Endothelial cell of umbilical vein (primary cell): ENCODE results near the gene C12orf57. TPM values are rescaled to one million over a fixed set of nuclear protein-coding genes. Genes with fewer than 3 reads are reported as not detected.

Experiments used
- BruUV-seq: library from RNA; stranded (reverse); fragments of 400-500 nt; replicated peaks from 2 replicates; lab custom pipeline; 2021; lab: Mats Ljungman, UMichigan
- CTCF ChIA-PET: fragments of 300-600, 350-600 bp; sonication (Branson Sonifier 250); formaldehyde crosslinking; loops from one replicate; lab custom pipeline; 2021; ENCODE audit warnings: antibody characterized with exemption, inconsistent platforms; lab: Charles Lee
- POLR2A ChIA-PET: fragments of 300-600, 350-600 bp; sonication (Branson Sonifier 250); formaldehyde crosslinking; loops from one replicate; lab custom pipeline; 2021; ENCODE audit warnings: antibody characterized with exemption, inconsistent platforms; lab: Charles Lee
- DNase-seq: peaks from one replicate; pipeline ENCODE4 v3.0.0-alpha.2; 2011; ENCODE audit warnings: low read depth, low spot score
- FAIRE-seq: peaks from 2 replicates; lab custom pipeline; 2011; peaks lifted over from hg19 to GRCh38; lab: Jason Lieb, UNC
- H2AFZ ChIP-seq: 2 replicates; pipeline ENCODE4 v1.6.0; 2012; ENCODE audit warnings: low read depth, low read length, control low read depth, inconsistent platforms
- H3K27ac ChIP-seq: 2 replicates; pipeline ENCODE4 v1.5.1; 2011; ENCODE audit warnings: low read depth, mild to moderate bottlenecking, control low read depth, low read length, moderate library complexity; ENCODE audit not compliant: insufficient read depth
- H3K27me3 ChIP-seq, 2 experiments: 2 replicates each; pipeline versions ENCODE4 v1.6.0 to v1.6.1; 2011; ENCODE audit warnings: low read length in 2 of 2, mixed read lengths in 1 of 2; ENCODE audit not compliant: control insufficient read depth in 2 of 2, insufficient read depth in 2 of 2
- H3K36me3 ChIP-seq, 2 experiments: 2 replicates in 1 of 2; 3 replicates in 1 of 2; pipeline ENCODE4 v1.5.1; 2011; ENCODE audit warnings: low read length in 2 of 2, mild to moderate bottlenecking in 1 of 2, moderate library complexity in 1 of 2; ENCODE audit not compliant: control insufficient read depth in 2 of 2, insufficient read depth in 2 of 2; ENCODE audit errors: extremely low read depth in 1 of 2
- H3K4me1 ChIP-seq: 3 replicates; pipeline ENCODE4 v1.5.1; 2011; ENCODE audit warnings: mild to moderate bottlenecking, low read length; ENCODE audit not compliant: control insufficient read depth, insufficient read depth; ENCODE audit errors: extremely low read depth
- H3K4me2 ChIP-seq: 2 replicates; pipeline ENCODE4 v1.6.1; 2011; ENCODE audit warnings: low read length, control low read depth, mixed read lengths; ENCODE audit not compliant: insufficient read depth
- H3K4me3 ChIP-seq, 3 experiments: fragments of 200-600 bp in 1 of 3; sonication (generic), shearing (Covaris generic) in 1 of 3; replicated peaks in 1 of 3; 2 replicates each; pipeline ENCODE4 v1.5.1; 2011 to 2016; ENCODE audit warnings: control low read depth in 3 of 3, low read length in 3 of 3, mild to moderate bottlenecking in 2 of 3, inconsistent platforms in 1 of 3, low read depth in 1 of 3, moderate library complexity in 1 of 3; ENCODE audit not compliant: insufficient read depth in 1 of 3
- H3K79me2 ChIP-seq: 2 replicates; pipeline ENCODE4 v1.6.0; 2012; ENCODE audit warnings: low read length, inconsistent platforms; ENCODE audit not compliant: control insufficient read depth, insufficient read depth
- H3K9ac ChIP-seq: replicated peaks from 2 replicates; pipeline ENCODE3; 2011; ENCODE audit warnings: low read length, control low read depth; ENCODE audit not compliant: insufficient read depth; ENCODE audit errors: extremely low read depth
- H3K9me1 ChIP-seq: replicated peaks from 3 replicates; pipeline ENCODE4 v1.6.0; 2011; ENCODE audit warnings: mild to moderate bottlenecking, low read length; ENCODE audit not compliant: control insufficient read depth, insufficient read depth; ENCODE audit errors: extremely low read depth
- H3K9me3 ChIP-seq: replicated peaks from 2 replicates; pipeline ENCODE4 v1.5.1; 2012; ENCODE audit warnings: low read length, inconsistent platforms; ENCODE audit not compliant: control insufficient read depth, insufficient read depth
- H4K20me1 ChIP-seq: replicated peaks from 2 replicates; pipeline ENCODE3; 2011; ENCODE audit warnings: mild to moderate bottlenecking, low read length; ENCODE audit not compliant: control insufficient read depth, insufficient read depth; ENCODE audit errors: extremely low read depth
- CTCF ChIP-seq, 2 donors: IDR thresholded peaks; 1 replicate in 1 of 2; 2 replicates in 1 of 2; pipeline ENCODE4 v1.5.1; 2011; ENCODE audit warnings: low read length in 2 of 2, mild to moderate bottlenecking in 2 of 2, moderate library complexity in 2 of 2, control low read depth in 1 of 2, inconsistent platforms in 1 of 2, low read depth in 1 of 2; ENCODE audit not compliant: insufficient read depth in 1 of 2; ENCODE audit errors: extremely low read depth in 1 of 2
- EZH2 ChIP-seq: IDR thresholded peaks from 2 replicates; pipeline ENCODE4 v1.6.1; 2012; ENCODE audit warnings: borderline replicate concordance, low read depth, mild to moderate bottlenecking, moderate library complexity, low read length, inconsistent platforms; ENCODE audit not compliant: severe bottlenecking
- FOS ChIP-seq: IDR thresholded peaks from 2 replicates; pipeline ENCODE4 v1.6.1; 2011; ENCODE audit warnings: mild to moderate bottlenecking, low read length, moderate library complexity, borderline replicate concordance; ENCODE audit not compliant: insufficient read depth
- GATA2 ChIP-seq: IDR thresholded peaks from 2 replicates; pipeline ENCODE4 v1.7.0; 2011; ENCODE audit warnings: low read depth, mild to moderate bottlenecking, moderate library complexity, mixed read lengths, low read length; ENCODE audit not compliant: insufficient read length, insufficient read depth
- JUN ChIP-seq: IDR thresholded peaks from 2 replicates; pipeline ENCODE4 v1.6.1; 2011; ENCODE audit warnings: borderline replicate concordance, low read depth; ENCODE audit not compliant: insufficient read length, insufficient read depth
- MAX ChIP-seq: IDR thresholded peaks from 2 replicates; pipeline ENCODE4 v1.6.1; 2011; ENCODE audit not compliant: insufficient read depth, insufficient read length
- MYC ChIP-seq: IDR thresholded peaks from one replicate; pipeline ENCODE4 v1.6.1; 2011; ENCODE audit warnings: mild to moderate bottlenecking, low read depth, low read length
- POLR2A ChIP-seq: IDR thresholded peaks from 2 replicates; pipeline ENCODE4 v1.6.1; 2012; ENCODE audit warnings: low read depth, mild to moderate bottlenecking, control low read depth, low read length
- POLR2AphosphoS5 ChIP-seq: IDR thresholded peaks from 2 replicates; pipeline ENCODE4 v1.6.1; 2012; ENCODE audit warnings: low read depth, mild to moderate bottlenecking, control low read depth, low read length, moderate library complexity; ENCODE audit not compliant: insufficient read depth
- dilution Hi-C: fragments of 300-500 bp; cut with MboI; formaldehyde crosslinking; loops from one replicate; pipeline ENCODE4 v1.15.0; 2019; ENCODE audit warnings: low sequenced_read_pairs; ENCODE audit not compliant: extremely low pct_ligation_motif_present
- intact Hi-C: fragments of 100-400 bp; cut with micrococcal nuclease; formaldehyde crosslinking; loops from one replicate; pipeline ENCODE4 v1.10.0; 2022
- polyA plus RNA-seq, 4 experiments: library from polyadenylated mRNA; depleted of rRNA in 3 of 4; stranded (reverse) in 3 of 4; unstranded in 1 of 4; fragments of >200 nt; gene quantifications; 2 replicates each; pipeline versions ENCODE4 v1.2.1 to v1.2.3, GENCODE V29; 2011 to 2012; ENCODE audit warnings: missing spikeins in 1 of 4
- total RNA-seq: library from RNA; stranded (reverse); gene quantifications from 2 replicates; pipeline ENCODE4 v1.2.3, GENCODE V29; 2021

C12orf57 gene
- total and polyA plus RNA-seq, 2 donors (not counting 3 experiments of a cell fraction or from before 2014, with no cell fraction given) = 167 to 729 TPM

- dilution Hi-C loops = no loop called here
- TF ChIP-seq MAX (no peak), EZH2 (no peak), GATA2 (no peak), MYC (no peak), POLR2AphosphoS5 (no peak), CTCF (IDR thresholded peaks at IDR 0.05; ENCODE audit: extremely low read depth in 1 of 2, insufficient read depth in 1 of 2, low read depth in 1 of 2, low read length in 2 of 2) (no peak), FOS (no peak), JUN (no peak), POLR2A (no peak)
- FAIRE-seq = no peak
- no peak for DNase-seq
- intact Hi-C loops = loop anchor here (1.0 kb wide), 3 partner anchors 14 to 69 kb away; partner anchors contain the start of genes EMG1 and PHB2
- H3K27ac ChIP-seq = no peak overlapping the region
- H3K9me1 ChIP-seq = no peaks in the 10 kb centered on the region
- H3K9ac ChIP-seq = no peak overlapping the region
- no peak overlapping the region for H3K4me2 ChIP-seq
- H3K79me2 ChIP-seq = no peaks in the 10 kb centered on the region
- peaks cover 3 to 36% of the 10 kb centered on the region in 2 experiments for H3K36me3 ChIP-seq
- CTCF ChIA-PET = interaction anchor here (1.0 to 5.3 kb wide), 11 partner anchors 10 to 72 kb away, joined by 3 to 94 read pairs (median 9); partner anchors contain the start of genes ATN1, EMG1, PHB2 and SPSB2
- H2AFZ ChIP-seq = no peak overlapping the region
- no peaks in the 10 kb centered on the region for H3K27me3 ChIP-seq
- TSS peak; percentile 5 for BruUV-seq
- peaks cover 16% of the 10 kb centered on the region for H3K4me1 ChIP-seq
- no peaks in the 10 kb centered on the region for H3K9me3 ChIP-seq
- POLR2A ChIA-PET = interaction anchor here (1.4 to 2.8 kb wide), 2 partner anchors 10 to 12 kb away, joined by 4 to 16 read pairs; no protein-coding TSS in a partner anchor
- H3K4me3 ChIP-seq = no peak overlapping the region
- no peaks in the 10 kb centered on the region for H4K20me1 ChIP-seq
These were observed 5.2 kb upstream of the C12orf57 start for GRCh38 chr12:6938353-6939190.
